ENCODE data around the gene TJP1.

DNA sequence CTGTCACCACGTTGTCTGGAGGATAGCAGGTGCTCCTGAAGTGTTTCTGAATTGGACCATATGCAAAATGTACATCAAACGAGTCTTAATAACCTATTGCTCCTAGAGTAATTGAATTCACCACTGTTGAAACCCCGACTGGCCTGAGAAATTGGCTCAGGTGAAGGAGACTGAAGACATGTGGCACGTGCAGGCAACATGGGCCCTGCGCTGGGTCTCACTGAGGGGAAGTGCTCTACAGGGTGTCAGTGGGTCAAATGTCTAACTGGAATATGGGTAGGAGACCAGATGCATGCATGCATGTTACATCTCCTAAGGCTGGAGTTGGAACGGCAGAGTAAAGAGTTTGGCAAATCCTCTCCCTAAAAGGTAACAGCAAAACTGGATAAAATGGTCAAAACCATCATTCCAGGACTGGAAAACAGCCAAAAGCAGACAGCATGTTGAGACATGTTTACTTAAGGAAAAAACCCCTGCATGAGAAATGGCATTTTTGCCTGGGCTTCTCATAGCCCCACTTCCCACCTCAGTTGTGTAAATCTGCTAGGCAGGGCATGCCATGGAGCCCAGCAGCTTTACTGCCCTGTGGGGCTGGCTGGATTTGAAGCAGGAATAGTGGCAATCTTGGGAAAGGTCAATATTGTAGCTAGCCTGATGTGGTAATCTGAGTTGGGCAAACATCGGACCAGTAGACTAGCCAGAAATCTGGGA, 131.3 kb downstream of the TJP1 start:
- TF ChIP-seq POLR2A (IDR thresholded peaks at IDR 0.05), result no peak
- TF ChIP-seq, protein P1, sequence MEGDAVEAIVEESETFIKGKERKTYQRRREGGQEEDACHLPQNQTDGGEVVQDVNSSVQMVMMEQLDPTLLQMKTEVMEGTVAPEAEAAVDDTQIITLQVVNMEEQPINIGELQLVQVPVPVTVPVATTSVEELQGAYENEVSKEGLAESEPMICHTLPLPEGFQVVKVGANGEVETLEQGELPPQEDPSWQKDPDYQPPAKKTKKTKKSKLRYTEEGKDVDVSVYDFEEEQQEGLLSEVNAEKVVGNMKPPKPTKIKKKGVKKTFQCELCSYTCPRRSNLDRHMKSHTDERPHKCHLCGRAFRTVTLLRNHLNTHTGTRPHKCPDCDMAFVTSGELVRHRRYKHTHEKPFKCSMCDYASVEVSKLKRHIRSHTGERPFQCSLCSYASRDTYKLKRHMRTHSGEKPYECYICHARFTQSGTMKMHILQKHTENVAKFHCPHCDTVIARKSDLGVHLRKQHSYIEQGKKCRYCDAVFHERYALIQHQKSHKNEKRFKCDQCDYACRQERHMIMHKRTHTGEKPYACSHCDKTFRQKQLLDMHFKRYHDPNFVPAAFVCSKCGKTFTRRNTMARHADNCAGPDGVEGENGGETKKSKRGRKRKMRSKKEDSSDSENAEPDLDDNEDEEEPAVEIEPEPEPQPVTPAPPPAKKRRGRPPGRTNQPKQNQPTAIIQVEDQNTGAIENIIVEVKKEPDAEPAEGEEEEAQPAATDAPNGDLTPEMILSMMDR (IDR thresholded peaks at IDR 0.05), result no peak

All from gastroesophageal sphincter (tissue), 3 donors.